Smooth muscle cell (in vitro differentiated cells): ENCODE measurements around the gene ACP7. TPM values are rescaled to one million over a fixed set of nuclear protein-coding genes. Genes with fewer than 3 reads are reported as not detected.

Source experiments
- DNase-seq: peaks from one replicate; lab custom pipeline; 2025; ENCODE audit not compliant: unreplicated experiment; lab: John Stamatoyannopoulos, UW
- H2AFZ ChIP-seq: fragments of 200-600 bp; sonication (generic); 2 replicates; pipeline ENCODE4 v1.6.0; 2016; ENCODE audit warnings: antibody characterized with exemption, low read depth, mild to moderate bottlenecking
- H3F3A ChIP-seq: fragments of 200-600 bp; sonication (generic); 2 replicates; pipeline ENCODE4 v1.6.0; 2017; ENCODE audit warnings: antibody characterized with exemption, low read depth
- H3K27ac ChIP-seq: fragments of 200-600 bp; sonication (generic); 2 replicates; pipeline ENCODE4 v1.5.1; 2016; ENCODE audit warnings: low read depth, mild to moderate bottlenecking
- H3K27me3 ChIP-seq: fragments of 200-600 bp; sonication (generic); 2 replicates; pipeline ENCODE4 v1.6.1; 2016; ENCODE audit warnings: low read depth, mild to moderate bottlenecking
- H3K36me3 ChIP-seq: fragments of 200-600 bp; sonication (generic); 2 replicates; pipeline ENCODE4 v1.5.1; 2016; ENCODE audit warnings: low read depth
- H3K4me1 ChIP-seq: fragments of 200-600 bp; sonication (generic); 2 replicates; pipeline ENCODE4 v1.5.1; 2016; ENCODE audit warnings: low read depth
- H3K4me2 ChIP-seq: fragments of 200-600 bp; sonication (generic); 2 replicates; pipeline ENCODE4 v1.6.0; 2016; ENCODE audit warnings: mild to moderate bottlenecking
- H3K4me3 ChIP-seq: fragments of 200-600 bp; sonication (generic); 2 replicates; pipeline ENCODE4 v1.5.1; 2016; ENCODE audit warnings: mild to moderate bottlenecking
- H3K79me2 ChIP-seq: fragments of 200-600 bp; sonication (generic); 2 replicates; pipeline ENCODE4 v1.6.0; 2016; ENCODE audit warnings: low read depth, mild to moderate bottlenecking
- H3K9ac ChIP-seq: fragments of 200-600 bp; sonication (generic); 2 replicates; pipeline ENCODE4 v1.6.0; 2016; ENCODE audit warnings: low read depth
- H3K9me3 ChIP-seq: fragments of 200-600 bp; sonication (generic); replicated peaks from 2 replicates; pipeline ENCODE4 v1.5.1; 2016; ENCODE audit warnings: low read depth
- H4K20me1 ChIP-seq: fragments of 200-600 bp; sonication (generic); 2 replicates; pipeline ENCODE4 v1.6.0; 2016; ENCODE audit warnings: low read depth
- WGBS: methylation state at CpG from one replicate; pipeline ENCODE4 v1.1.7; 2016; ENCODE audit warnings: low lambda C conversion rate; 5-methylcytosine and 5-hydroxymethylcytosine counted together
- polyA plus RNA-seq: library from polyadenylated mRNA; unstranded; fragments of >200 nt; fragmentation: Nextera tagmentation; extraction: Ambion mirVana; gene quantifications from 2 replicates; pipeline ENCODE4 v1.2.1, GENCODE V29; 2016
- total RNA-seq: library from RNA; depleted of rRNA; stranded (reverse); fragments of >200 nt; gene quantifications from 2 replicates; pipeline ENCODE4 v1.2.3, GENCODE V29; 2014
- TF ChIP-seq, protein P1 (sequence below): fragments of 200-600 bp; sonication (generic); IDR thresholded peaks from 2 replicates; pipeline ENCODE4 v1.5.1; 2017; ENCODE audit warnings: borderline replicate concordance, mild to moderate bottlenecking, antibody characterized with exemption; ENCODE audit not compliant: insufficient read depth, poor library complexity, severe bottlenecking

ACP7 gene
- total and polyA plus RNA-seq, 2 experiments from 2014 or later = 2.2 TPM; not detected in 1

GRCh38 chr19:39131255-39131755 is 47.1 kb downstream of the ACP7 start:
- Histone ChIP-seq H3K9me3 (no peaks in the 10 kb centered on the region), H3K27me3 (no peaks in the 10 kb centered on the region), H3K4me2 (no peak overlapping the region), H3F3A (no peaks in the 10 kb centered on the region), H3K36me3 (no peaks in the 10 kb centered on the region), H3K4me1 (peaks cover 8% of the 10 kb centered on the region), H3K27ac (no peak overlapping the region), H3K4me3 (no peak overlapping the region), H3K79me2 (peaks cover 86% of the 10 kb centered on the region), H2AFZ (no peak overlapping the region), H3K9ac (no peak overlapping the region), H4K20me1 (peaks cover 98% of the 10 kb centered on the region)
- no peak for DNase-seq
- WGBS = 74% methylated on average over 18 of the region's 18 CpGs
- TF ChIP-seq, protein P1, sequence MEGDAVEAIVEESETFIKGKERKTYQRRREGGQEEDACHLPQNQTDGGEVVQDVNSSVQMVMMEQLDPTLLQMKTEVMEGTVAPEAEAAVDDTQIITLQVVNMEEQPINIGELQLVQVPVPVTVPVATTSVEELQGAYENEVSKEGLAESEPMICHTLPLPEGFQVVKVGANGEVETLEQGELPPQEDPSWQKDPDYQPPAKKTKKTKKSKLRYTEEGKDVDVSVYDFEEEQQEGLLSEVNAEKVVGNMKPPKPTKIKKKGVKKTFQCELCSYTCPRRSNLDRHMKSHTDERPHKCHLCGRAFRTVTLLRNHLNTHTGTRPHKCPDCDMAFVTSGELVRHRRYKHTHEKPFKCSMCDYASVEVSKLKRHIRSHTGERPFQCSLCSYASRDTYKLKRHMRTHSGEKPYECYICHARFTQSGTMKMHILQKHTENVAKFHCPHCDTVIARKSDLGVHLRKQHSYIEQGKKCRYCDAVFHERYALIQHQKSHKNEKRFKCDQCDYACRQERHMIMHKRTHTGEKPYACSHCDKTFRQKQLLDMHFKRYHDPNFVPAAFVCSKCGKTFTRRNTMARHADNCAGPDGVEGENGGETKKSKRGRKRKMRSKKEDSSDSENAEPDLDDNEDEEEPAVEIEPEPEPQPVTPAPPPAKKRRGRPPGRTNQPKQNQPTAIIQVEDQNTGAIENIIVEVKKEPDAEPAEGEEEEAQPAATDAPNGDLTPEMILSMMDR = no peak

- Histone ChIP-seq H3K27me3 (no peaks in the 10 kb centered on the region), H2AFZ (no peak overlapping the region), H3K9me3 (no peaks in the 10 kb centered on the region), H3F3A (no peaks in the 10 kb centered on the region), H3K4me1 (peaks cover 6% of the 10 kb centered on the region), H3K4me3 (no peak overlapping the region), H4K20me1 (peaks cover 99% of the 10 kb centered on the region), H3K36me3 (no peaks in the 10 kb centered on the region), H3K27ac (no peak overlapping the region), H3K4me2 (no peak overlapping the region), H3K79me2 (peaks cover 86% of the 10 kb centered on the region), H3K9ac (no peak overlapping the region)
- TF ChIP-seq, protein P1 = no peak
- no peak for DNase-seq
- WGBS = 89% methylated on average over 20 of the region's 20 CpGs
Measured at GRCh38 chr19:39132344-39132969, 48.3 kb downstream of the ACP7 start.

- DNase-seq = no peak
- peaks cover 99% of the 10 kb centered on the region for H4K20me1 ChIP-seq
- H3K9ac ChIP-seq = no peak overlapping the region
- no peaks in the 10 kb centered on the region for H3K36me3 ChIP-seq
- H2AFZ ChIP-seq = no peak overlapping the region
- no peaks in the 10 kb centered on the region for H3F3A ChIP-seq
- H3K27me3 ChIP-seq = no peaks in the 10 kb centered on the region
- no peak overlapping the region for H3K4me3 ChIP-seq
- H3K9me3 ChIP-seq = no peaks in the 10 kb centered on the region
- TF ChIP-seq, protein P1 = no peak
- peaks cover 11% of the 10 kb centered on the region for H3K4me1 ChIP-seq
- no peak overlapping the region for H3K4me2 ChIP-seq
- 59% methylated on average over 18 of the region's 23 CpGs for WGBS
- peaks cover 84% of the 10 kb centered on the region for H3K79me2 ChIP-seq
- H3K27ac ChIP-seq = no peak overlapping the region
Measured at GRCh38 chr19:39133431-39134270, 49.5 kb downstream of the ACP7 start.
